Pulmonary artery endothelial cell (primary cell): ENCODE results near the gene IL32. TPM values are rescaled to one million over a fixed set of nuclear protein-coding genes. Genes with fewer than 3 reads are reported as not detected.

ENCODE experiments used
- DNase-seq: peaks from one replicate; pipeline ENCODE4 v3.0.0-alpha.2; 2011; ENCODE audit warnings: low read depth, low spot score
- total RNA-seq: library from RNA; depleted of rRNA; stranded (reverse); fragments of >200 nt; gene quantifications from 2 replicates; pipeline ENCODE4 v1.2.3, GENCODE V29; 2014

Gene IL32
- total RNA-seq, 1 donor from 2014 or later, result 33.7 TPM

DNA sequence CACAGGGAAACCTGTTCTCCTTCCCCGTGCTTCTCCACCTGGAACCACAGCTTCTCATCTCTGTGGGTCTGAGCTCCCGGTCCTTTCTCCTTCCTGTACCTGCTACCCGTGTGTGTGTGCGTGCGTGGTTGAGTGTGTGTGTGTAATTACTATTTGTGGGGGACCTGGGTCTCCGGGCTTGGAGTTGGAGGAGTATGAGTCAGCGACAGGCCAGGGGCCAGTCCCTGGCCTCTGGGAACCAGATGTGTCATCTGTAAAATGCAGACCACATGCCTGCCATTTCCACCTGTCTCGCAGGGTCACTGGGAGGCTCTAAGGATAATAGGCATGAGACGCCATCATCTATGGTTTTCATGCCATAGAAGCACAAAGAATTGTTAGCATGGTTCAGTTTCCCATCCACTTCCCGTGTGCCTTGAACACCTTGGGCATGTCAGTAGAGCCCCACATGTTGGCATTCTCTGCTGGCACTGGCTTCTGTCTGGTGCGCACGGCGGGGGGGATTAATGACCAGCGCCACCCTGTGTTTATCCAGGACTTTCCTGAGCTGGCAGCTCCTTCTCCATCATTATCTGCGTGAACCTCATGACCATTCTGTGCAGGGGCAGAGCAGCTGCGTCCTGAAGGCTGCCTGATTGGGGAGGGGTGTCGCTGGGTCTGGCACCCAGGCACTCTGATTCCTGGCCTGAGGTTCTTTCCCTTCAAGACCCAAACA, 48.5 kb downstream of the IL32 start:
- no peak for DNase-seq

DNA sequence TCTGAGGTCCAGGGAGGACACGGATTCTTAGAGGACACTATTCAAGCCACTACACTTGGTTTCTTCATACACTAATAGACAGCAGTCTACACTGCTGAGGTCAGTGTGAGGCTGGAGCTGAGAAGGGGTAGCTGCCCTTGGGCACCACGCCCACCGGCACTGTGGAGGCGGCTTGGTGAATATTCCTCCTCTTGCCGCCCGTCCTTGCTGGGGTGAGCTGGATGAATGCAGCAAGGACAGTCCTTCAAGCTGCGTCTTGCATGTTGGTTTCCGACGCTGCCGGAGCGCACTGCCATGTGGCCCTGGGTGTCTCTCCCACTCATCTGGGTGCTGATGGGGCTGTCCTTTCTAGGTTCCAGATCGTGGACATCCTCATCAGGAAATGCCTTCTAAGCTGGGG, 49.6 kb downstream of the IL32 start:
- no peak for DNase-seq

DNA sequence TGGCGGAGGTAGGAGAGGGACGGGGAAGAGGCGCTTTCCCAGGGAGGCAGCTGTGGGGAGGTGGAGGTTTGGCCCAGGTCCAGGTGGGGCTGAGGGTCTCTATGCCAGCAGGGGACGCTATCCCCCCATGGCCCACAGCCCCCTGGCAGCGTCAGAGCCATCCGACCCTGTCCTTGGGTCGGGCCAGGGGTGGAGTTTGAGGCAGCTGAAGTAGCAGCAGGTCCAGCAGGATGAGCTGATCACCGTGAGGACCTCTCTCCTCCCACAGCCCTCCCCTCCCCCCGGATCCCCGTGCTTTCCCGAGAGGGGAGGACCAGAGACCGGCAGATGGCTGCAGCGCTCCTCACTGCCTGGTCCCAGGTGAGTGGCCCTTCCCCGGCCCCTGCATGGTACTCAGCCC, 50.1 kb downstream of the IL32 start:
- no peak for DNase-seq

DNA sequence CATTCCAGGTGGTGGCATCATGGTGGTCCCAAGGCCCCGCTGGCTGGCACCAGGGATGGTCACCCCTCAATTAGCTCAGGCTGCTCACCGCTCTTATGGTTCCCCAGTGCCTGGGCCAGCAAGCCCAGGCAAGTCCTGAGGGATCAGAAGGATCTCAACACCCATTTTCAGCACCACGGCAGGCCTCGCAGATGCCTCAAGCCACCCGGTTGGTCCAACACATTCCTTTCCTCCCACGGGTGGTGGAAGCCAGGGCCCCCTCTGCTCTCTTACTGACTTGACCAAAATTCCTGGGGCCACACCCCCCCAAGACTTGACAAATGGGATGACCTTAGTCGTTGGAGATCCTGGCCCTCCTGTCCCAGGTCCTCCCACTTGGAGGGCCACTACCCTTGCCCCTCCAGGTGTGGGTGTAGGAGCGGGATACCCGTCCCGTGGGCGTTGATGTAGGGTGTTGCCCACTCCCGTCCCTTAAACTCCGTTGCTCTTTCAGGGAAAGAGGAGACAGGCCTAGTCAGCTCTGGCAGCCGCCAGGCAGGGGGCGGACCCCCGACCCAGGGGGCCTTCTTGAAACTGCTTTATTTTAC, 52.9 kb downstream of the IL32 start:
- DNase-seq, result no peak

DNA sequence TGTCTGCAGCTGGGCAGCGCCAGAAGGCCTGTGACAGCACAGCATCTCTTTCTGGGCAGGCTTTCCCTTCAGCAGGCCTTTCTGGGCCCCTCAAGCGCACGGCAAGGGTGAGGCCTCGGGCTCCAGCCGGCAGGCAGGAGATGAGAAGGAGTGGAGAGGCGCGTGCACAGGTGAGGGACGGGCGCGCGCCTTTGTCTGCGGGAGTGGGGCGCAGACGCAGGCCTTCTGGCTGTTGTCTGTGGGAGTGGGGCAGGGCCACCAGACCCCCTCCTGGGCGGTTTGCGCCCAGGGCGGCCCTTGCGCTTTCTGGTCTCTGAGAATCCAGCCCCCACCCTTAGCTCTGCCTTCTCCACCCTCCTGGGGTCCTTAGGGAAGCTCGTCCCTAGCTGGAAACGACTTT, 53.4 kb downstream of the IL32 start:
- no peak for DNase-seq

Other genes starting within 250 kb of the IL32 start
- gene PRSS21, start 248.4 kb upstream of the IL32 start, total RNA-seq, result 0.73 TPM in 1 of 2 replicates, not detected in the other
- 0.13 TPM in 1 of 2 replicates, not detected in the other for gene ZG16B, start 235.3 kb upstream of the IL32 start, total RNA-seq
- not detected in 2 replicates for gene PRSS22, start 207.5 kb upstream of the IL32 start, total RNA-seq
- 38.9 and 49.6 TPM in 2 replicates for gene FLYWCH2, start 182.4 kb upstream of the IL32 start, total RNA-seq
- gene FLYWCH1, start 153.7 kb upstream of the IL32 start, total RNA-seq, result 32.5 and 33.4 TPM in 2 replicates
- gene KREMEN2, start 101.4 kb upstream of the IL32 start, total RNA-seq, result not detected in 2 replicates
- gene PAQR4, start 96.3 kb upstream of the IL32 start, total RNA-seq, result 15.9 and 16.2 TPM in 2 replicates
- 4.6 and 8.2 TPM in 2 replicates for gene PKMYT1, start 85.2 kb upstream of the IL32 start, total RNA-seq
- not detected in 2 replicates for gene CLDN9, start 52.7 kb upstream of the IL32 start, total RNA-seq
- gene CLDN6, start 47.5 kb upstream of the IL32 start, total RNA-seq, result not detected in 2 replicates
- gene TNFRSF12A, start 45.3 kb upstream of the IL32 start, total RNA-seq, result 158 and 171 TPM in 2 replicates
- gene HCFC1R1, start 41.7 kb upstream of the IL32 start, total RNA-seq, result 10.0 and 11.5 TPM in 2 replicates
- gene THOC6, start 41.6 kb upstream of the IL32 start, total RNA-seq, result 24.0 and 32.3 TPM in 2 replicates
- gene BICDL2, start 28.7 kb upstream of the IL32 start, total RNA-seq, result not detected in 2 replicates
- 0.04 and 0.13 TPM in 2 replicates for gene MMP25, start 19.1 kb upstream of the IL32 start, total RNA-seq
- gene ZSCAN10, start 33.7 kb downstream of the IL32 start, total RNA-seq, result not detected in 2 replicates
- 21.3 and 22.5 TPM in 2 replicates for gene ZNF205, start 46.9 kb downstream of the IL32 start, total RNA-seq
- gene ZNF213, start 69.4 kb downstream of the IL32 start, total RNA-seq, result 4.8 and 5.0 TPM in 2 replicates
- gene OR1F1, start 122.6 kb downstream of the IL32 start, total RNA-seq, result 0.13 TPM in 1 of 2 replicates, not detected in the other
- 10.6 and 12.9 TPM in 2 replicates for gene ZNF200, start 169.5 kb downstream of the IL32 start, total RNA-seq
- gene MEFV, start 191.0 kb downstream of the IL32 start, total RNA-seq, result not detected in 2 replicates
- gene ZNF263, start 217.9 kb downstream of the IL32 start, total RNA-seq, result 39.6 and 52.1 TPM in 2 replicates
- gene TIGD7, start 239.8 kb downstream of the IL32 start, total RNA-seq, result 3.4 and 4.7 TPM in 2 replicates
- gene ZNF75A, start 239.9 kb downstream of the IL32 start, total RNA-seq, result 17.6 and 20.3 TPM in 2 replicates